Measurements from ENCODE around the gene RGS19. TPM values are rescaled to one million over a fixed set of nuclear protein-coding genes. Genes with fewer than 3 reads are reported as not detected.

Gene RGS19
- total RNA-seq, 3 donors from 2014 or later, result 14.7 to 22.2 (median 16.4) TPM

DNA sequence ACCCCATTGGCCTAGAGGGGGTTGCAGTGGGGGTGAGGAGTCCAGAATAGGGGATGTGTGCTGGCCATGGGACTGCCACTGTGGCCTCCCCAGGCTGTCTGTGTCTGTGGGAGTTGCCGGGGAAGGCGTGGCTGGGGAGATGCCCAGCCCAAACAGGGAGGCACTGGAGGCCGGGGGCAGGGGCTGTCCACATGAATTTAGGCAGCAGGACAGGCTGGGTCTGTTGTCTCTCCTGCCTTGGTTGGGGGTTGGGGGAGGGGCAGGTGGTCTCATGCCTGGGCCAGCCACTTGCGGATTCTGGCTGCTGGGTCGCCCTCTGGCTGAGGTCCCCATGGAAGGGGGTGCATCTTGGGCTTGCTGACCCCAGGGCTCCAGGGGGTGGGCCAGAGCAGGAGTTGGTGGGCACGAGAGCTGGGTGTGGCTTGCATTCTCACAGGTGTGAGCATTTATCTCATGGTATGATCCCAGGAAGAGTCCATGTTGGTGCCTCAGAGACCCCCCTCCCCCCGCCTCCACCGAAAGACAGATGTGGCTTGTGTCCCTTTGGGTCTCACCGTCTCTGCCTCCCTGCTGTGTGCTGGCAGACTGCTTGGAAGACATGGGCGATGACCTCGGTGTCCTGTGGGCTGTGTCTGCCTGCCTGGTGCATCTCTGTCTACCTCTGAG, 33.8 kb downstream of the RGS19 start:
- no peaks in the 10 kb centered on the region for H3K36me3 ChIP-seq
- H3K27ac ChIP-seq, result peak overlapping the region in 1 of 2 donors; percentile 12
- no peaks in the 10 kb centered on the region for H3K9me3 ChIP-seq
- intact Hi-C loops (cut with DNase I; ENCODE audit: low total_unique reads), result no loop called here
- peaks cover 0 to 8% of the 10 kb centered on the region in 2 donors for H3K4me1 ChIP-seq
- DNase-seq (ENCODE audit: low spot score in 2 of 2), result no peak
- TF ChIP-seq, protein P1, sequence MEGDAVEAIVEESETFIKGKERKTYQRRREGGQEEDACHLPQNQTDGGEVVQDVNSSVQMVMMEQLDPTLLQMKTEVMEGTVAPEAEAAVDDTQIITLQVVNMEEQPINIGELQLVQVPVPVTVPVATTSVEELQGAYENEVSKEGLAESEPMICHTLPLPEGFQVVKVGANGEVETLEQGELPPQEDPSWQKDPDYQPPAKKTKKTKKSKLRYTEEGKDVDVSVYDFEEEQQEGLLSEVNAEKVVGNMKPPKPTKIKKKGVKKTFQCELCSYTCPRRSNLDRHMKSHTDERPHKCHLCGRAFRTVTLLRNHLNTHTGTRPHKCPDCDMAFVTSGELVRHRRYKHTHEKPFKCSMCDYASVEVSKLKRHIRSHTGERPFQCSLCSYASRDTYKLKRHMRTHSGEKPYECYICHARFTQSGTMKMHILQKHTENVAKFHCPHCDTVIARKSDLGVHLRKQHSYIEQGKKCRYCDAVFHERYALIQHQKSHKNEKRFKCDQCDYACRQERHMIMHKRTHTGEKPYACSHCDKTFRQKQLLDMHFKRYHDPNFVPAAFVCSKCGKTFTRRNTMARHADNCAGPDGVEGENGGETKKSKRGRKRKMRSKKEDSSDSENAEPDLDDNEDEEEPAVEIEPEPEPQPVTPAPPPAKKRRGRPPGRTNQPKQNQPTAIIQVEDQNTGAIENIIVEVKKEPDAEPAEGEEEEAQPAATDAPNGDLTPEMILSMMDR (IDR thresholded peaks at IDR 0.05), result no peak
- no peak for TF ChIP-seq POLR2AphosphoS5 (IDR thresholded peaks at IDR 0.05)
- TF ChIP-seq POLR2A (IDR thresholded peaks at IDR 0.05), result no peak
- peaks cover 3 to 59% of the 10 kb centered on the region in 2 donors for H3K27me3 ChIP-seq
- H3K4me3 ChIP-seq, result peak overlapping the region in 1 of 3 donors; percentile 10

DNA sequence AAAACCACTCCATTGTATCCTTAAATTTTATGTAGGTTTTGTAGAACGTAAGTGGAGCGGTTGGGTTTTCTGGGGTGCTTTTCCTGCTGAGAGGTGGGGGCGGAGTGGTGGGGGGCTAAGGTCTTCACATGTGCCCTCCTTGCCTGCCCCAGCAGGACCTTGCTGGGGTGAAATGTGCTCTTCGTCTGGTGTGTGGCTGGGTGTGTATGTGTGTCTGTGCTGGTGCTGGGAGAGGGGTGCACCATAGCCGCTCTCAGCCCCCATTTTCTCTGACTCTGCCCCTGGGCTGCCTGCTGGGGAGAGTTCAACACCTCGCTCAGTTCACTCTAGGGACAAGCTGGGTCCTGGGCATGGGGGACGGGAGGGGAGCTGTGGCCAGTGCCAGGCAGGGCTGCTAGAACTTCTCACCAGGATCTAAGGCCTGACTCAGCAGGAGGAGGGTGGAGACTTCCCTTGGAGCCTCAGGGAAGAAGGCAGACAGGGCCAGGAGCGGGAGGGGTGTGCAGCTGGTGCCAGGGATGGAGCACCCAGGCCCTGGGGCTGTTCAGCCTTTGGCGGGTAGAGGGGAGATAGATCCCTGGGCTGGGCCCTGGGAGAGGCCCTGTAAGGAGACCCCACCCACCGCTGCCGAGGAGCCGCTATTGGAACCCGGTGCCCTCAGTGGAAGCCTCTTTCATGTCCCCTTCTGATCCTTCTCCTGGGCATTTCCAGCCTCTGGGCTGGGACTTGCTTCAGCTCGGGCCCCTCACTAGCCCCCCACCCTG, 34.7 kb downstream of the RGS19 start:
- peaks cover 3 to 54% of the 10 kb centered on the region in 2 donors for H3K27me3 ChIP-seq
- no peak for DNase-seq (ENCODE audit: low spot score in 2 of 2)
- no peaks in the 10 kb centered on the region for H3K36me3 ChIP-seq
- H3K27ac ChIP-seq, result peak overlapping the region in 1 of 2 donors; percentile 48
- peak overlapping the region in 1 of 3 donors; percentile 10 for H3K4me3 ChIP-seq
- intact Hi-C loops (cut with DNase I; ENCODE audit: low total_unique reads), result no loop called here
- no peaks in the 10 kb centered on the region for H3K9me3 ChIP-seq
- peaks cover 0 to 8% of the 10 kb centered on the region in 2 donors for H3K4me1 ChIP-seq
- no peak for TF ChIP-seq POLR2AphosphoS5 (IDR thresholded peaks at IDR 0.05)
- no peak for TF ChIP-seq POLR2A (IDR thresholded peaks at IDR 0.05)
- TF ChIP-seq, protein P1 (IDR thresholded peaks at IDR 0.05), result no peak

DNA sequence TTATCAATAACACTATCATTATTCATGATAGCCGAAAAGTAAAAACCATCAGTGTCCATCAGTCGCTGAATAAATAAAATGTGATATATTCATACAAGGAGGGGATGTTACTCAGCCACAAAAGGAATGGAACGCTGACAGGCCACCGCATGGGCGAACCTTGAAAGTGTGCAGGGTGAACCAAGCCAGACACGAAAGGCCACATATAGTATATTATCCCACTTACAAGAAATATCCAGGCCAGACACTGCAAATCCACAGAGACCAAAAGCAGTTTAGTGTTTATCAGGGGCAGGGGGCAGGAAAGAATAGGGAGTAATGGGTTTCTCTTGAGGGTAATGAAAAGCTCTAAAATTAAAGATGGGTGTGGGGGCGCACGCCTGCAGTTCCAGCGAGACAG, 35.5 kb downstream of the RGS19 start:
- no peak for DNase-seq (ENCODE audit: low spot score in 2 of 2)
- H3K36me3 ChIP-seq, result no peaks in the 10 kb centered on the region
- no peak for TF ChIP-seq POLR2A (IDR thresholded peaks at IDR 0.05)
- TF ChIP-seq, protein P1 (IDR thresholded peaks at IDR 0.05), result no peak
- no peak for TF ChIP-seq POLR2AphosphoS5 (IDR thresholded peaks at IDR 0.05)
- intact Hi-C loops (cut with DNase I; ENCODE audit: low total_unique reads), result no loop called here
- no peak overlapping the region for H3K4me3 ChIP-seq
- H3K27me3 ChIP-seq, result peaks cover 3 to 50% of the 10 kb centered on the region in 2 donors
- H3K9me3 ChIP-seq, result no peaks in the 10 kb centered on the region
- H3K4me1 ChIP-seq, result peaks cover 0 to 6% of the 10 kb centered on the region in 2 donors
- H3K27ac ChIP-seq, result no peak overlapping the region

DNA sequence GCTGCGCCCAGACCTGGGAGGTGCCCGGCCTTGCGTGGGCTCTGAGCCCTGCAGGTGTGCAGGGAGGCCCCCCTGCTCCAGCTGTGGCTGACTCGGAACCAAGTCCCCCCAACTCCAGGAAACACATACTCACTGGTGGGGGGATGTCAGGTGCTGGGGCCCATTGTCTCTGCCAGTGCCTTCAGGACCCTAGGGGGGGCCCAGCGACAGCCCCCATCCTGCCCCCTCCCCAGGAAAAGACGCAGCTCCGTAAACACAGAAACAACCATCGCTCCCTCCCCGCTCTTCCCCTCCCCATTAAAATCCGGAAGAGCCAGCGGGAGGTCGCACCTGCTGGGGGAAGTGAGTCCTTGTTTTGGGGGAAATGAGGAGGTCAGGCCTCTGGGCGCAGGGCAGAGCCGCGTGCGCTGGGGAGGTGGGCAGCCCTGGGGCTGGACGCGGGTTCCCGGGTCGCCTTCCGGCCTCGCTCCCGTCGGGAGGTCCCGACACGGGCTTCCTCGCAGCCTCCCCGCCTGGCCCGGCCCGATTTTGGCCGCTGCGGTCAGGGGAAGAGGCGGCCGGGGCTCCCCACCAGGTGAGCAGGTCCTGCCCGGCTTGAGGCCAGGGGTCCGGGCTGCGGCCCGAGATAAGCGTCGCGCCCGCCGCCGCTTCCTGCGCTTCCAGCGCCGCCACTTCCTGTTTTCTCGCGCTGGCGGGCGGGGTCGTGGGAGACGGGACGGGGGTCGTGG, 37.1 kb downstream of the RGS19 start:
- no peaks in the 10 kb centered on the region for H3K36me3 ChIP-seq
- H3K4me1 ChIP-seq, result peaks cover 0 to 4% of the 10 kb centered on the region in 2 donors
- DNase-seq (ENCODE audit: low spot score in 2 of 2), result no peak
- H3K27ac ChIP-seq, result peak overlapping the region; percentile 65 to 66
- H3K27me3 ChIP-seq, result peaks cover 0 to 36% of the 10 kb centered on the region in 2 donors
- TF ChIP-seq POLR2AphosphoS5 (IDR thresholded peaks at IDR 0.05), result peak in 1 of 3 donors; percentile 11
- TF ChIP-seq, protein P1 (IDR thresholded peaks at IDR 0.05), result no peak
- no peak for TF ChIP-seq POLR2A (IDR thresholded peaks at IDR 0.05)
- intact Hi-C loops (cut with DNase I; ENCODE audit: low total_unique reads), result no loop called here
- H3K4me3 ChIP-seq, result peak overlapping the region; percentile 39 to 71 (median 50)
- no peaks in the 10 kb centered on the region for H3K9me3 ChIP-seq
